HG03103 (cell line): Measurements from ENCODE around the gene DHDH.

ENCODE experiments used
- ATAC-seq: cut with Tn5 transposase; IDR thresholded peaks from one replicate; pipeline ENCODE4 v1.9.1; 2021; ENCODE audit warnings: low read depth; ENCODE audit not compliant: unreplicated experiment

Gene DHDH

GRCh38 chr19:48946463-48947257 lies 13.2 kb downstream of the DHDH start:
- ATAC-seq: no peak

- no peak for ATAC-seq
These were observed 13.7 kb downstream of the DHDH start for GRCh38 chr19:48947258-48947542.

- ATAC-seq: no peak
These were observed 16.7 kb downstream of the DHDH start for GRCh38 chr19:48950159-48950558.

GRCh38 chr19:48950830-48951519 lies 17.5 kb downstream of the DHDH start:
- ATAC-seq: no peak

- ATAC-seq: no peak
These were observed 19.6 kb downstream of the DHDH start for GRCh38 chr19:48953141-48953540.

GRCh38 chr19:48953990-48954594 lies 20.6 kb downstream of the DHDH start:
- no peak for ATAC-seq

- peak; percentile 64 for ATAC-seq
These were observed 21.3 kb downstream of the DHDH start, which contains the start of gene BAX for GRCh38 chr19:48954595-48955307. Gene BAX, plus strand, starts transcription at chr19:48954875. Its CDS starts 54 bp downstream, at chr19:48954929.

- ATAC-seq: no peak
These were observed 21.9 kb downstream of the DHDH start for GRCh38 chr19:48955308-48955958.

GRCh38 chr19:48958006-48958405 lies 24.5 kb downstream of the DHDH start:
- no peak for ATAC-seq

- ATAC-seq: no peak
These were observed 26.1 kb downstream of the DHDH start for GRCh38 chr19:48959341-48960239.

GRCh38 chr19:48961051-48961649 lies 27.7 kb downstream of the DHDH start:
- no peak for ATAC-seq

- no peak for ATAC-seq
These were observed 28.2 kb downstream of the DHDH start for GRCh38 chr19:48961673-48962028.

GRCh38 chr19:48962029-48962848 lies 28.7 kb downstream of the DHDH start:
- no peak for ATAC-seq

GRCh38 chr19:48962849-48963165 lies 29.3 kb downstream of the DHDH start:
- ATAC-seq: no peak

- ATAC-seq: no peak
These were observed 30.1 kb downstream of the DHDH start for GRCh38 chr19:48963371-48964204.

- ATAC-seq: no peak
These were observed 30.9 kb downstream of the DHDH start for GRCh38 chr19:48964205-48965039.
